ENCODE data around the gene ADAMTSL2.

GRCh38 chr9:133487331-133487725 is 47.2 kb upstream of the ADAMTSL2 start:
- no peak for TF ChIP-seq CTCF (IDR thresholded peaks at IDR 0.05)
- TF ChIP-seq ZMAT4 (CRISPR knock-in tag; IDR thresholded peaks at IDR 0.05), result no peak
- TF ChIP-seq AFF4 (CRISPR knock-in tag; IDR thresholded peaks at IDR 0.05; ENCODE audit: borderline replicate concordance), result no peak
- no peak for TF ChIP-seq ZBTB21 (CRISPR knock-in tag; IDR thresholded peaks at IDR 0.05; ENCODE audit: borderline replicate concordance)
- no peak for TF ChIP-seq SP1 (CRISPR knock-in tag; conservative IDR thresholded peaks at IDR 0.05)
- TF ChIP-seq USF2 (CRISPR knock-in tag; IDR thresholded peaks at IDR 0.05), result no peak
- TF ChIP-seq CBFB (CRISPR knock-in tag; IDR thresholded peaks at IDR 0.05; ENCODE audit: low read depth), result no peak
